Neural progenitor cell (in vitro differentiated cells): ENCODE results near the gene TMPRSS9.

Experiments
- CTCF ChIP-seq: fragments of 200-600 bp; sonication (generic); IDR thresholded peaks from 2 replicates; pipeline ENCODE4 v1.5.1; 2017; ENCODE audit warnings: antibody characterized with exemption, mild to moderate bottlenecking
- EZH2 ChIP-seq: fragments of 200-600 bp; sonication (generic); IDR thresholded peaks from 2 replicates; pipeline ENCODE4 v1.6.1; 2017; ENCODE audit warnings: antibody characterized with exemption, mild to moderate bottlenecking, moderate library complexity
- EZH2phosphoT487 ChIP-seq: fragments of 200-600 bp; sonication (generic); IDR thresholded peaks from 2 replicates; pipeline ENCODE4 v1.6.1; 2017; ENCODE audit warnings: antibody characterized with exemption

GRCh38 chr19:2345076-2345475, 15.0 kb upstream of the TMPRSS9 start:
- TF ChIP-seq CTCF (no peak), EZH2 (no peak), EZH2phosphoT487 (no peak)
